ENCODE data around the gene NRG3.
"Not testable (repeated sequence)": the region's sequence is repeated elsewhere in the genome, so short reads cannot be mapped to it uniquely, and the experiment has no call there.

The NRG3 gene

GRCh38 chr10:82953331-82953730 is 1078.3 kb downstream of the NRG3 start:
- DNase-seq (ENCODE audit: low read depth in 2 of 2, low spot score in 1 of 2), result no peak

GRCh38 chr10:82953909-82954308 is 1078.9 kb downstream of the NRG3 start:
- DNase-seq (ENCODE audit: low read depth in 2 of 2, low spot score in 1 of 2), result no peak

GRCh38 chr10:82960421-82961060 is 1085.5 kb downstream of the NRG3 start:
- not testable (repeated sequence) for DNase-seq (ENCODE audit: low read depth in 2 of 2, low spot score in 1 of 2)

GRCh38 chr10:82961864-82962263 is 1086.9 kb downstream of the NRG3 start:
- DNase-seq (ENCODE audit: low read depth in 2 of 2, low spot score in 1 of 2), result no peak

GRCh38 chr10:82966130-82966529 is 1091.1 kb downstream of the NRG3 start:
- no peak for DNase-seq (ENCODE audit: low read depth in 2 of 2, low spot score in 1 of 2)

- DNase-seq (ENCODE audit: low read depth in 2 of 2, low spot score in 1 of 2), result no peak
Measured at GRCh38 chr10:82968533-82968932, 1093.5 kb downstream of the NRG3 start.

GRCh38 chr10:82969405-82969804 is 1094.4 kb downstream of the NRG3 start:
- no peak for DNase-seq (ENCODE audit: low read depth in 2 of 2, low spot score in 1 of 2)

GRCh38 chr10:82980321-82980720 is 1105.3 kb downstream of the NRG3 start:
- no peak for DNase-seq (ENCODE audit: low read depth in 2 of 2, low spot score in 1 of 2)

GRCh38 chr10:82981137-82981723 is 1106.2 kb downstream of the NRG3 start:
- no peak for DNase-seq (ENCODE audit: low read depth in 2 of 2, low spot score in 1 of 2)

GRCh38 chr10:82982110-82982608 is 1107.2 kb downstream of the NRG3 start:
- no peak for DNase-seq (ENCODE audit: low read depth in 2 of 2, low spot score in 1 of 2)

- DNase-seq (ENCODE audit: low read depth in 2 of 2, low spot score in 1 of 2), result no peak
Measured at GRCh38 chr10:82986216-82986615, 1111.2 kb downstream of the NRG3 start.

- not testable (repeated sequence) for DNase-seq (ENCODE audit: low read depth in 2 of 2, low spot score in 1 of 2)
Measured at GRCh38 chr10:83006479-83006878, 1131.5 kb downstream of the NRG3 start.

GRCh38 chr10:83007510-83007909 is 1132.5 kb downstream of the NRG3 start:
- DNase-seq (ENCODE audit: low read depth in 2 of 2, low spot score in 1 of 2), result no peak

GRCh38 chr10:83012866-83013265 is 1137.9 kb downstream of the NRG3 start:
- no peak for DNase-seq (ENCODE audit: low read depth in 2 of 2, low spot score in 1 of 2)

- DNase-seq (ENCODE audit: low read depth in 2 of 2, low spot score in 1 of 2), result no peak
Measured at GRCh38 chr10:83017076-83017867, 1142.3 kb downstream of the NRG3 start.

GRCh38 chr10:83023662-83024061 is 1148.7 kb downstream of the NRG3 start:
- no peak for DNase-seq (ENCODE audit: low read depth in 2 of 2, low spot score in 1 of 2)

Measured in stimulated activated CD8-positive, alpha-beta memory T cell treated with anti-CD3 and anti-CD28 coated beads, Interleukin-4, amount 100 ng/mL, for 4 hours (primary cell).